Erythroblast (primary cell): Measurements from ENCODE around the gene ROBO2.

Experiments used
- DNase-seq, 2 experiments: peaks; one replicate each; lab custom pipeline; 2025; lab: John Stamatoyannopoulos, UW
- GATA1 ChIP-seq: IDR thresholded peaks from 2 replicates; pipeline ENCODE4 v1.6.1; 2011; ENCODE audit warnings: low read depth, mild to moderate bottlenecking, control low read depth, low read length, moderate library complexity
- POLR2A ChIP-seq: IDR thresholded peaks from 2 replicates; pipeline ENCODE4 v1.6.1; 2011; ENCODE audit warnings: mild to moderate bottlenecking, low read length

The ROBO2 gene

DNA sequence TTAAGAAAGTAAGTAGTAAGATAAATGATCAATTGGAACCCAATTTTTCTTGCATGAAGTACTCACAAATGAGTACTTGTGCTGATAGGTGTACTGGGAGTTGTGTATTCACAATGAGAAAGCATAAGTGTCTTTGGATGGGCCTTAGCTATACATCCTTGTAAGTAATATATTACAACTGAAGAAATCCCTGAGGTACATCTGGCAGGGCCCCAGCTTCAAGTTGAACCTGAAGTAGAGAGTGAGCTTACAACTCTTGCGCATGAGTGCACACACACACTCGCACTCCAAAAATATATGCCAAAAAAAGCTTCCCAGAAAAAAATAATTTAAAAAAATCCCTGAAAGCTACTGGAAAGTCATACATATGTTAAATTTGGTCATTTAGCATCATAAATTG lies 222.5 kb downstream of the ROBO2 start:
- no peak for DNase-seq
- TF ChIP-seq POLR2A = no peak
- TF ChIP-seq GATA1 = no peak

- no peak for TF ChIP-seq GATA1
- TF ChIP-seq POLR2A = no peak
- no peak for DNase-seq
Measured at GRCh38 chr3:77267589-77267988, 227.7 kb downstream of the ROBO2 start.

- DNase-seq = no peak
- TF ChIP-seq POLR2A = no peak
- no peak for TF ChIP-seq GATA1
Measured at GRCh38 chr3:77271306-77271705, 231.4 kb downstream of the ROBO2 start.

- TF ChIP-seq POLR2A (no peak), GATA1 (no peak)
- no peak for DNase-seq
Measured at GRCh38 chr3:77271711-77272110, 231.8 kb downstream of the ROBO2 start.

- TF ChIP-seq GATA1 = no peak
- TF ChIP-seq POLR2A = no peak
- no peak for DNase-seq
Measured at GRCh38 chr3:77279276-77279675, 239.4 kb downstream of the ROBO2 start.

- TF ChIP-seq POLR2A (no peak), GATA1 (no peak)
Measured at GRCh38 chr3:77281721-77282120, 241.8 kb downstream of the ROBO2 start.

DNA sequence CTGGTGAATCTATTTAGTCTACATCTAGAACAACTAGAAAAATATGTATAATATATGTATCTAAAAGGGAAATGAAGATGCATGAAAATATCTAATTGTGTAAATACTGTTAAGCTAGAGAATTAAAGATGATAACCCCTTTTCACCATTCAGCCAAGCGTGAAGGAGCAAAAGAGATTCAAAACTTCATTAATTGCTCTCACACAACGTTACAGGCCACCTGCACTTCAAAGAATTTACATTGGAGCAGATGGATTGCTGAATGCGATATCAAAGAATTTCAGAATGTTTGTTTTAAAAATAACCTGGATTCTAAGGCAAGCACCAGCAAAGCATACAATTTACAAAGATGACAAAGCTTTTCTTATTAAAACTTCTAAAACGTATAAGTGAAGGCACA lies 243.2 kb downstream of the ROBO2 start:
- no peak for DNase-seq
- TF ChIP-seq POLR2A (no peak), GATA1 (no peak)

More at GRCh38 chr3:77281721-77282120, 241.8 kb downstream of the ROBO2 start:
- DNase-seq = no peak

GRCh38 chr3:77288348-77288747 lies 248.4 kb downstream of the ROBO2 start:
- TF ChIP-seq POLR2A (no peak), GATA1 (no peak)
- no peak for DNase-seq

DNA sequence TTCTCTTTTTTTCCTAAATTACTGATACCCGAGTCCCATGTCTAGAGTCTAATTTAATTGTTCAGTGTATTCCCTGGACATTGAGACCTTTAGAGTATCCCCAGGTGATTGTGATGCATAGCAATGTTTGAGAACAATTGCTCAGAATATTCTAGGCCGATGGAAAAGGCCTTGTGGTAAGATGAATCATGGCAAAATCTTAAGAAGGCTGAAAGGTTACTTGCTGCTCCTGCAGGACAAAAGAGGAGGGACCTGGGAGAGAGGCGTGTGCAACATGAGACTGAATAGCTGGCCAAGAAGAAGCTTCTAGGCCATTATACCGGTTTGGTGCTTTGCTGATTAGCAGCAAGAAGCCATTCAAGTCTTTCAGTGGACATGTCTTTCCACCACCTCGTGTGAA lies 256.6 kb downstream of the ROBO2 start:
- no peak for DNase-seq

DNA sequence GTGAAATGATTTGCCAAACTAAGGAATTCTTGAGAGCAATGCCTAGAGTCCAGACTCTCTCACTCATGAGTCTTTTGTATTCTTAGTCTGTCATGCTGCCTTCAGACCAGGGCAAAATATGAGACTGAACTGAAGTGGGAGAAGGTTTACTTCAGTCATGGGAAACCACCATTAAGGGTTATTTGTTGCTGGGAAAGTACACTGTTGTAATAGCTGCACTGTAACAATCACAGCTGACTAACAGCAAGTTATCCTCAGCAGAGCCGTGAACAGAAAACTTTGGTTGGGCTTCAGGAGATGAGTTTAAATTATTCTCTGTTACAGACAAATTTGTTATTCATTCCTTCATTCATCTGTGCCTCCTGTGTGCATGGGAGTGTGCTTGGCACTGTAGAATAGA lies 258.5 kb downstream of the ROBO2 start:
- TF ChIP-seq POLR2A (no peak), GATA1 (no peak)

More for the DNA sequence above, 256.6 kb downstream of the ROBO2 start:
- TF ChIP-seq POLR2A = no peak
- no peak for TF ChIP-seq GATA1

GRCh38 chr3:77303955-77304699 lies 264.2 kb downstream of the ROBO2 start:
- TF ChIP-seq GATA1 = no peak
- TF ChIP-seq POLR2A = no peak
- DNase-seq = no peak

More for the DNA sequence above, 258.5 kb downstream of the ROBO2 start:
- DNase-seq = no peak

GRCh38 chr3:77304700-77305021 lies 264.8 kb downstream of the ROBO2 start:
- TF ChIP-seq GATA1 (no peak), POLR2A (no peak)

GRCh38 chr3:77309460-77309859 lies 269.6 kb downstream of the ROBO2 start:
- DNase-seq = no peak
- no peak for TF ChIP-seq POLR2A
- no peak for TF ChIP-seq GATA1

More at GRCh38 chr3:77304700-77305021, 264.8 kb downstream of the ROBO2 start:
- DNase-seq = no peak

- no peak for DNase-seq
- no peak for TF ChIP-seq GATA1
- TF ChIP-seq POLR2A = no peak
Measured at GRCh38 chr3:77313843-77314242, 273.9 kb downstream of the ROBO2 start.

GRCh38 chr3:77319711-77320110 lies 279.8 kb downstream of the ROBO2 start:
- peak; percentile 1 to 3 for DNase-seq

More at GRCh38 chr3:77319711-77320110, 279.8 kb downstream of the ROBO2 start:
- TF ChIP-seq POLR2A (no peak), GATA1 (no peak)
